Activated gamma-delta T cell (primary cell): Measurements from ENCODE around the gene GMCL1.
A peak's percentile ranks its signal among the peaks of the same experiment; 100 is the strongest.
"Not testable (repeated sequence)": the region's sequence is repeated elsewhere in the genome, so short reads cannot be mapped to it uniquely, and the experiment has no call there.

Experiments used
- DNase-seq: peaks from one replicate; lab custom pipeline; 2025; lab: John Stamatoyannopoulos, UW

The GMCL1 gene

DNA sequence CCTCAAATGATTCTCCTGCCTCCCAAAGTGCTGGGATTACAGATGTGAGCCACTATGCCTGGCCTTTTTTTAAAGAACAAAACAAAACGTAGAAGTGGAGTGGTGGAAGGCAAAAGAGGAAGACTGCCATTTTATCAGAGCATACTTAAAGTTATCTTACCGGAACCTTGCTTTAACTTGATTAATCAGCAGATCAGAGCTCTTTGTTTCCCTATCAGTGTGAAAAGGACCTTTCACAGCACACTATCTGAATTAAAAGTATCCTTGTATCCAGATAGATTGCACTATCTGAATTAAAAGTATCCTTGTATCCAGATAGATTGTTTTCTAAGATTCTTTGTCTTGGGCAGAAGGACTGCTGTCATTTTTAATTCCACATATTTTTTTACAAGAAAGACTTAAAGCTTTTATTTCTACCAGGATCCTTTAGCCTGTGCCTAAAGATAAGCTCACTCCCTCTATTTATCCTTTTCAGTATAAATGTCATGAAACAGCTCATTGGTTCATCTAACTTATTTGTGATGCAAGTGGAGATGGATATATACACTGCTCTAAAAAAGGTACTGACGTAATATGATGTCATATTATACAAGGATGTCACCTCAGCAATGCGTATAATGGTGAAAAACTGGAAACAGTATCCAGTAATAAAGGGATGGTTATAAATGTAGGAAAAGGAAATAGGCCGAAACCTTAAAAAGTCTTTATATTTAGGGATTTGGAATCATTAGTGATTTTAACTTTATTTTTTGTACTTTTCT lies 17.8 kb downstream of the GMCL1 start:
- no peak for DNase-seq

- DNase-seq: no peak
These were observed 18.8 kb downstream of the GMCL1 start for GRCh38 chr2:69848186-69848790.

DNA sequence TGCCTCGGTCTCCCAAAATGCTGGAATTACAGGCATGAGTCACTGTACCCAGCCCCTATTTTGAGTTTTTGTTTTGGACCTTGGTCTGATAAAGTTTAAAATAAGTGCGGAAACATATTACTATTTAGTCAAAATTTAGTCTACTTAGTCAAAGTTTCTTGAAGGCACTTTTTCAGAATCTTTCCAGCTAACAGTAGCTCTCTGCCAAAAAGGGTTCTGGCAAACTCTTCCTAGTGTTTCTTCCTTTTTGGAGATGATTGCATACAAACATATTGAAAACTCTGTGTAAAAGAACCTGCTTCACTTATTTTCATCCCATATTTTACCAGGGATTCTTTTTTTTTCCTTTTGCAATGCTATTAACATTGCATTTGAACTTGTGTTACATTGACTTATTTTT lies 28.8 kb downstream of the GMCL1 start:
- DNase-seq: no peak

DNA sequence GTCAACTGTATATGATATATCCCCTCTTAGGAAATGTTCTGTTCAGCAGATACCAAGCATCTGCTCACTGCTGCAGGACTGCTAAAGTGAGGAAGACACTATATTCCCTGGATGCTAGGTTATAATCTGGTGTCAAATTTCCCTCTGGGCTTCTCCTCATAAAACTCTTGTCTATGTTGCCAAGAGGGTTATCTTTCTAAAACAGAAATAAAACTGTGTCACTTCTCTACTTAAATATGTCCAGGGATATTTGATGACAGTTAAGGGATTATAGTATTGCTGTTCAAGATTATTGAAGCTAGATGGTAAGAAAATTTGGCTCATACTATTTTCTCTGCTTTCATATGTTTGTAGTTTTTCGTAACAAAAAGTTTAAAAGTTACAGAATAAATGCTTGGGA lies 33.8 kb downstream of the GMCL1 start:
- DNase-seq: no peak

DNA sequence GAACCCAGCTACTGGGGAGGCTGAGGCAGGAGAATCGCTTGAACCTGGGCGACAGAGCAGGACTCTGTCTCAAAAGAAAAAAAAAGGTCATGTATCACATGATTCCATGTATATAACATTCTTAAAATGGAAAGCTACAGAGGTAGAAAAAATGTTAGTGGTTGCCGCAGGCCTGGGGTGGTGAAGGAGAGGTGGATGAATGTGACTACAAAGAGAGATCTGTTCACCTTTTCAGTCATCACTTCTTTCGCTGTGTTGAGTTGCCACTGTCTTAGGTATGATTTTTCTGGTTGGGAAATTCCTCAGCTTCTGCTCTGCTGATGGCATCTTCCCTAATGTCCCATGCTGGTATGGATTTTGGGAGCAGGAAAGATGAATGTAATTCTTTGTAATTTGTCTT lies 59.0 kb downstream of the GMCL1 start:
- DNase-seq: no peak

- no peak for DNase-seq
These were observed 59.8 kb downstream of the GMCL1 start for GRCh38 chr2:69889302-69889701.

GRCh38 chr2:69890881-69891280 lies 61.4 kb downstream of the GMCL1 start:
- DNase-seq: no peak

DNA sequence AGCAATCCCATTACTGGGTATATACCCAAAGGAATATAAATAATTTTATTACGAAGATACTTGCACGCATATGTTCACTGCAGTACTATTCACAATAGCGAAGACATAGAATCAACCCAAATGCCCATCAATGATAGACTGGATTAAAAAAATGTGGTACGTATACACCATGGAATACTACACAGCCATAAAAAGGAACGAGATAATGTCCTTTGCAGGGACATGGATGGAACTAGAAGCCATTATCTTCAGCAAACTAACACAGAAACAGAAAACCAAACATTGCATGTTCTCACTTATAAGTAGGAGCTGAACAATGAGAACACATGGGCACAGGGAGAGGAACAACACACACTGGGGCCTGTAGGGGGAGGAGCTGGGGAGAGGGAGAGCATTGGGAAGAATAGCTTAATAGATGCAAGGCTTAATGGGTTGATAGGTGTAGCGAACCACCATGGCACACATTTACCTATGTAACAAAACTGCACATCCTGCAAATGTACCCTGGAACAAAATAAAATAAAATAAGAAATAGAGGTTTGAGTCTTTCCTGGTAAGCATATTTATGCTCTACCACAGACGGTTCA lies 63.5 kb downstream of the GMCL1 start:
- not testable (repeated sequence) for DNase-seq

DNA sequence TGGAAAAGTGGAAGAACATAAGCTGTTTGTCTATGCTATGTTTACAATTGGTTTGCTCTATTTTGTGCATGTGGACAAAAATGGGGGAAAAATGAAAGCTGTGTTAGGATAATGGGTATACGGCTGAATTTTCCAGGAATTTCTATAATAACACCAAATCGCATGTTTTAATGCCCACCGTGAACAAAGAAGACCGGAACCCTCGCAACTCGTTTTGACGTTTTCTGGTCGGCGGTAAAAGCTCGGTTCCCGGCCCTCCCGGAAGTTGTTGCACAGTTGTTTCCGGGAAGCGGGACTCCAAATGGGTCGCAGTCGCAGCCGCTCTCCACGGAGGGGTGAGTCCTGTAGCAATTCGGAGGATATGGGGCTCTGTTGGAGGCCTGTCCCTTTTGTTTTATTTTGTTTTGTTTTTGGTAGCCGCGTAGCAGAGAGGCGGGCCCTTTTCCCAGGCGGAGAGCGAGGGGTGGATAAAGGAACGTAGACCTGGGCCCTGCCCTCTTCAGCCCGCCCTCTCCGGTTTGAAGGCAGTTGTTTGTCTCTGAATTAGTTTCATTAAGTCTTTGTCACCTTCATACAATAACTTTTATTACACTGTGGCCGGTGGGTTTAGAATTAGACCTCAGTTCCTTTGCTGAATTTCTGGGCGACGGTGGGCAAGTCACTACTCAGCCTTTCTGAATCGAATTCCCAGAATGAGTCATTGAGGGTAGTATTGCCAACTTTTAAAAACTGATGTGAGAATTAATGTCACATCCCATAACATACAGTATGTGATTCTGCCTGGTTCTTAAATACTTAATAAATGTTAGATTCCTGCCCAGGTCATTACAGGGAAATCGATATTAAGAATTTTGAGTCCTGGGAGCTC lies 64.5 kb downstream of the GMCL1 start, which contains the start of gene SNRNP27:
Gene SNRNP27, plus strand, starts transcription at position 273 of the 868 bp plus-strand sequence. Its CDS starts 29 bp downstream, at position 302.
- DNase-seq: peak; percentile 20

GRCh38 chr2:69894737-69895136 lies 65.3 kb downstream of the GMCL1 start:
- not testable (repeated sequence) for DNase-seq

GRCh38 chr2:69902213-69902922 lies 72.9 kb downstream of the GMCL1 start:
- no peak for DNase-seq

DNA sequence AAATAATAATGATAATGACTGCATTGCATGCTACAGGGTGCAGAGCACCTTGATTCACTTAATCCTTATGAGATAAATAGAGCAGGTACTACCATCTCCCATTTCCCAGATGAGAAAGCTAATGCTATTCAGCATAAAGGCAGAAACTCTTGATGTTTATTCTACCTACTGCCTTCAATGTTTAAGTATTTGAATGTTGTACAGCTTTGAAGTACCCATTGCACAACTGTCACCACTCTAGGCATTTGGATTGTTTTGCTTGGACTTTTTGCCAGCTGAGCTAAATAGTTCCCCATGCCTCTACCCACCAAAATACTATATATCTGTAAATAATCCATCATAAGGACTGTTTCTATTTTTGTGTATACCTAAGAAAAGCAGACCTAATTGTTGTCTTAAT lies 77.8 kb downstream of the GMCL1 start:
- DNase-seq: no peak

DNA sequence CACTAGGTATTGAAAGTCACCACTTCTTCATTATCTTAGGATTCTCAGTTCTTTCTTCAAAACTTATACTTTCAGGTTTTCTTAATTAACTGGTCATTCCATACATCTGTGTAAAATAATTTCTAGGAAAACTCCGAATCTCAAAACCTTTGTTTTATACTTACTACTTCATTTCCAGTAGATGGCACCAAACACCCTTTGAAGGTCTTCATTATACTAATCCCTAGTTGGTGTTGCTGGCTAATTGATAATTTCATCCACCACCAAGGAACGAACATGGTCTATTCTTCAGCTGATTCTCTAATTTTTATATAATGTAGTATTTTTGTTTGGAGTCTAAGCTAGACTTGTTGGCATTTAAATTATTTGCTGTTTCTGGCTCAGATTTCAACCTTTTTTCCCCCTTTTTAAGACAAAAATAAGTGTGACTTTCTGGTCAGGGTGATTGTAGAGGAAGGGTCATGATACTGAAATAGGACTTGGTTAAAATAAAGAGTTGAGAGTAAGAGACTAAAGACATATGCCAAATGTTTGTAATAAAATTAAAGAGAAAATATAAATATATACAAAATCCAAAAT lies 82.6 kb downstream of the GMCL1 start:
- no peak for DNase-seq

GRCh38 chr2:69914164-69914949 lies 84.9 kb downstream of the GMCL1 start:
- peak; percentile 56 for DNase-seq

GRCh38 chr2:69914950-69915945 lies 85.8 kb downstream of the GMCL1 start, which contains the start of gene MXD1:
Gene MXD1, plus strand, starts transcription at chr2:69915109. Its CDS starts 222 bp downstream, at chr2:69915331.
- DNase-seq: peak; percentile 86

GRCh38 chr2:69916106-69916505 lies 86.6 kb downstream of the GMCL1 start:
- DNase-seq: no peak

GRCh38 chr2:69917852-69918251 lies 88.4 kb downstream of the GMCL1 start:
- no peak for DNase-seq

DNA sequence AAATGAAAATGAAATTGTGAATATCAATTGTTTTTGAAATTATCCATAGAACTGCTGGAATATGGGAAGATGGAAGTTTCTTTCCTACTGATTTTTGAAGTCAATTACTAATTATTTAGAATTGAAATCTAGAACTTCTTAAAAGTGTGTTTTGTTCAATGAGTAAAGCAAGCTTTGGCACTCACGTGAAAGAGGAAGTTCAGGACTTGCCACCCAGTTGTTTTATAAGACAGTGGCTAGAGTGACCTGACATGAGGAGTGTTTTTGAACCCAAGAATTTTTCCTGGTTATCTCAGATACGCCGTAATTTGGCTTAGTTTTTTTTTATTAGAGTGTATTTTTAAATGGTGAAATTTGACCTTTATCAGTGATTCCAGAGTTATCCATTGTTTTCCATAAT lies 88.9 kb downstream of the GMCL1 start:
- DNase-seq: no peak

DNA sequence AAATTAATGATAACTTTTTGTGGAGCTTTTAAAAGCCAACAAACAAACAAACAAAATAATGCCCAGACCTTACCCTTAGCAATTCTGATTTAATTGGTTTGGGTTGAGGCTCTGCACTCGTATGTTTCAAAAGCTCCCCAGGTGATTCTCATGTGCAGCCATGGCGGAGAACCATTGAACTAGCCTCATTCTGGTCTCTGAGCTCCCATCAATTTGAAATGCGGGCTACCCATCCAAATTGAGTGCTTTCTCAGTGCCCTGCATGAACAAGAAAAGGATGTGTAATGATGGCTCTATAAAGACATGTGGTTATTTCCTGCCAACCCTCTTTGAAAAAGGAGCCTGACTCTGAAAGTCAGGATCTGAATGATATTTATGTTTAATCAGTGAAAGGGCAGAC lies 93.7 kb downstream of the GMCL1 start:
- no peak for DNase-seq
